HCT116 (cell line): ENCODE measurements around the gene DPP6. TPM values are rescaled to one million over a fixed set of nuclear protein-coding genes. Genes with fewer than 3 reads are reported as not detected.

Source experiments
- ATAC-seq: fragments of 200-7000 bp; cut with Tn5 transposase; 2 replicates; pipeline ENCODE4 v1.9.1; 2020; ENCODE audit warnings: mild to moderate bottlenecking, moderate library complexity
- BruUV-seq: library from RNA; stranded (reverse); fragments of 400-500 nt; replicated peaks from 2 replicates; lab custom pipeline; 2021; lab: Mats Ljungman, UMichigan
- CTCF ChIA-PET: fragments of 300-600 bp; sonication (Branson Sonifier 250); formaldehyde crosslinking; loops from one replicate; lab custom pipeline; 2021; ENCODE audit warnings: antibody characterized with exemption; lab: Charles Lee
- POLR2A ChIA-PET: fragments of 300-600, 350-600 bp; sonication (Branson Sonifier 250); formaldehyde crosslinking; loops from one replicate; lab custom pipeline; 2021; ENCODE audit warnings: antibody characterized with exemption; lab: Charles Lee
- RAD21 ChIA-PET, 2 experiments: fragments of 300-600 bp; sonication (Branson Sonifier 250); formaldehyde crosslinking; loops; one replicate each; lab custom pipeline; 2023; ENCODE audit warnings: low total read pairs in 2 of 2; ENCODE audit not compliant: uncharacterized antibody in 2 of 2, unreplicated experiment in 2 of 2, low non-redundant PET in 1 of 2; lab: Charles Lee
- DNase-seq: peaks from one replicate; pipeline ENCODE4 v3.0.0-alpha.2; 2010; ENCODE audit warnings: low read depth, low spot score
- H2AFZ ChIP-seq: fragments of 200-600 bp; shearing (Covaris generic), sonication (generic); 2 replicates; pipeline ENCODE4 v1.6.1; 2017; ENCODE audit warnings: low read depth, mixed run types, mixed read lengths, antibody characterized with exemption, low read length; ENCODE audit not compliant: poor library complexity, severe bottlenecking
- H3K27ac ChIP-seq: 2 replicates; pipeline ENCODE4 v1.5.1; 2012; ENCODE audit warnings: low read depth, low read length
- H3K27me3 ChIP-seq: fragments of 200-600 bp; sonication (generic); 2 replicates; pipeline ENCODE4 v1.6.1; 2016; ENCODE audit warnings: mixed run types, low read length, mixed read lengths; ENCODE audit not compliant: insufficient read depth
- H3K36me3 ChIP-seq, 2 experiments: fragments of 200-500 bp in 1 of 2; fragments of 200-600 bp in 1 of 2; sonication (Bioruptor generic) in 1 of 2; sonication (generic) in 1 of 2; 2 replicates each; pipeline versions ENCODE4 v1.5.1 to v1.6.1; 2014 to 2016; ENCODE audit warnings: low read length in 2 of 2, inconsistent platforms in 1 of 2, mixed read lengths in 1 of 2, mixed run types in 1 of 2; ENCODE audit not compliant: insufficient read depth in 2 of 2, control insufficient read depth in 1 of 2
- H3K4me1 ChIP-seq, 2 experiments: fragments of 200-600 bp in 1 of 2; sonication (generic) in 1 of 2; 2 replicates each; pipeline versions ENCODE4 v1.5.1 to v1.6.1; 2012 to 2017; ENCODE audit warnings: low read length in 2 of 2, inconsistent platforms in 1 of 2, mild to moderate bottlenecking in 1 of 2, mixed read lengths in 1 of 2, mixed run types in 1 of 2, moderate library complexity in 1 of 2; ENCODE audit not compliant: insufficient read depth in 2 of 2, control insufficient read depth in 1 of 2
- H3K4me2 ChIP-seq: fragments of 200-600 bp; sonication (generic); 2 replicates; pipeline ENCODE4 v1.6.1; 2017; ENCODE audit warnings: mixed run types, low read length, mixed read lengths
- H3K4me3 ChIP-seq, 2 experiments: fragments of 200-600 bp in 1 of 2; sonication (generic) in 1 of 2; replicated peaks in 1 of 2; 2 replicates each; pipeline ENCODE4 v1.5.1; 2011 to 2016; ENCODE audit warnings: low read length in 2 of 2, control low read depth in 1 of 2, low read depth in 1 of 2, mild to moderate bottlenecking in 1 of 2, mixed read lengths in 1 of 2, mixed run types in 1 of 2
- H3K79me2 ChIP-seq: fragments of 200-600 bp; sonication (generic); 2 replicates; pipeline ENCODE4 v1.6.1; 2017; ENCODE audit warnings: mild to moderate bottlenecking, mixed run types, low read length, moderate library complexity, mixed read lengths; ENCODE audit not compliant: insufficient read depth
- H3K9ac ChIP-seq: fragments of 200-600 bp; sonication (generic); 2 replicates; pipeline ENCODE4 v1.6.1; 2016; ENCODE audit warnings: low read length, mixed read lengths
- H3K9me2 ChIP-seq: fragments of 200-600 bp; sonication (generic), shearing (Covaris generic); 2 replicates; pipeline ENCODE4 v1.6.1; 2017; ENCODE audit warnings: mixed run types, mild to moderate bottlenecking, moderate library complexity; ENCODE audit not compliant: insufficient read depth
- H3K9me3 ChIP-seq, 2 experiments: fragments of 200-500 bp in 1 of 2; fragments of 200-600 bp in 1 of 2; sonication (Bioruptor generic) in 1 of 2; sonication (generic) in 1 of 2; 2 replicates each; pipeline ENCODE4 v1.6.1; 2014 to 2017; ENCODE audit warnings: low read length in 2 of 2, mixed read lengths in 2 of 2, inconsistent platforms in 1 of 2, low read depth in 1 of 2, mild to moderate bottlenecking in 1 of 2, mixed run types in 1 of 2, moderate library complexity in 1 of 2; ENCODE audit not compliant: control insufficient read depth in 1 of 2, insufficient read depth in 1 of 2
- H4K20me1 ChIP-seq: fragments of 200-600 bp; sonication (generic), shearing (Covaris generic); 2 replicates; pipeline ENCODE4 v1.6.1; 2017; ENCODE audit warnings: mixed run types, mild to moderate bottlenecking, moderate library complexity; ENCODE audit not compliant: insufficient read depth
- ATF3 ChIP-seq: IDR thresholded peaks from 2 replicates; pipeline ENCODE4 v1.6.1; 2012
- CBX3 ChIP-seq: IDR thresholded peaks from 2 replicates; pipeline ENCODE4 v1.6.1; 2012; ENCODE audit warnings: low read depth
- CEBPB ChIP-seq: IDR thresholded peaks from 2 replicates; pipeline ENCODE4 v1.6.1; 2012; ENCODE audit warnings: low read depth
- CTCF ChIP-seq, 3 experiments: fragments of 200-600 bp in 1 of 3; sonication (generic) in 1 of 3; IDR thresholded peaks in 2 of 3; conservative IDR thresholded peaks in 1 of 3; 2 replicates each; pipeline ENCODE4 v1.5.1; 2012 to 2017; ENCODE audit warnings: low read depth in 2 of 3, low read length in 2 of 3, antibody characterized with exemption in 1 of 3, borderline replicate concordance in 1 of 3, control low read depth in 1 of 3, mild to moderate bottlenecking in 1 of 3, mixed read lengths in 1 of 3, mixed run types in 1 of 3, moderate library complexity in 1 of 3; ENCODE audit not compliant: insufficient read depth in 1 of 3
- EGR1 ChIP-seq: IDR thresholded peaks from 2 replicates; pipeline ENCODE4 v1.6.1; 2012; ENCODE audit warnings: low read depth
- ELF1 ChIP-seq: IDR thresholded peaks from 2 replicates; pipeline ENCODE4 v1.6.1; 2012; ENCODE audit warnings: low read depth, borderline replicate concordance
- EZH2 ChIP-seq: fragments of 200-600 bp; sonication (generic); IDR thresholded peaks from 2 replicates; pipeline ENCODE4 v1.6.1; 2017; ENCODE audit warnings: antibody characterized with exemption, mixed run types
- EZH2phosphoT487 ChIP-seq: fragments of 200-600 bp; IDR thresholded peaks from 2 replicates; pipeline ENCODE4 v1.6.1; 2018; ENCODE audit warnings: antibody characterized with exemption, borderline replicate concordance
- MAX ChIP-seq: IDR thresholded peaks from 2 replicates; pipeline ENCODE4 v1.6.1; 2012
- POLR2A ChIP-seq: IDR thresholded peaks from 2 replicates; pipeline ENCODE4 v1.7.0; 2011; ENCODE audit warnings: borderline replicate concordance; ENCODE audit not compliant: insufficient read depth, insufficient read length; ENCODE audit errors: extremely low read depth
- POLR2AphosphoS5 ChIP-seq: IDR thresholded peaks from 2 replicates; pipeline ENCODE4 v1.6.1; 2011; ENCODE audit warnings: mild to moderate bottlenecking, low read depth, low read length, moderate library complexity
- RAD21 ChIP-seq: IDR thresholded peaks from 2 replicates; pipeline ENCODE4 v1.6.1; 2012; ENCODE audit warnings: low read depth, mild to moderate bottlenecking
- SIN3A ChIP-seq: IDR thresholded peaks from 2 replicates; pipeline ENCODE4 v1.6.1; 2012; ENCODE audit warnings: low read depth
- SP1 ChIP-seq: IDR thresholded peaks from 2 replicates; pipeline ENCODE4 v1.6.1; 2012; ENCODE audit warnings: low read depth
- TCF7L2 ChIP-seq: IDR thresholded peaks from 2 replicates; pipeline ENCODE4 v1.7.0; 2011; ENCODE audit warnings: borderline replicate concordance, inconsistent platforms; ENCODE audit not compliant: insufficient read depth, insufficient read length; ENCODE audit errors: extremely low read depth
- ZFX ChIP-seq: fragments of 450-650 bp; IDR thresholded peaks from 2 replicates; pipeline ENCODE4 v1.6.1; 2017
- ZNF274 ChIP-seq: fragments of 200-500 bp; sonication (Bioruptor generic); IDR thresholded peaks from 2 replicates; pipeline ENCODE4 v1.6.1; 2014; ENCODE audit warnings: mild to moderate bottlenecking, low read depth, low read length, inconsistent platforms
- intact Hi-C: fragments of 100-400 bp; cut with micrococcal nuclease; formaldehyde crosslinking; loops from 2 replicates; pipeline ENCODE4 v1.10.0; 2022
- total RNA-seq: library from RNA; stranded (reverse); gene quantifications from one replicate; pipeline ENCODE4 v1.2.1, GENCODE V29; 2021; ENCODE audit not compliant: unreplicated experiment

Gene DPP6
- total RNA-seq, 1 experiment from 2014 or later: not detected

- no peak for TF ChIP-seq CEBPB
- TF ChIP-seq ZFX: no peak
- Histone ChIP-seq H3K4me3 (no peak overlapping the region), H3K27ac (no peak overlapping the region), H3K36me3 (no peaks in the 10 kb centered on the region), H3K9me2 (no peaks in the 10 kb centered on the region), H3K9ac (no peak overlapping the region), H4K20me1 (no peaks in the 10 kb centered on the region), H3K79me2 (no peaks in the 10 kb centered on the region), H3K4me2 (no peak overlapping the region), H3K4me1 (no peaks in the 10 kb centered on the region), H3K27me3 (no peaks in the 10 kb centered on the region), H3K9me3 (peaks cover 0 to 2% of the 10 kb centered on the region in 2 experiments; a peak in 1 of 4 replicates), H2AFZ (no peak overlapping the region)
- no peak for ATAC-seq
- no TSS peak for BruUV-seq
- intact Hi-C loops: no loop called here
- no peak for DNase-seq
- ChIA-PET RAD21 (no interaction called here), POLR2A (no interaction called here), CTCF (no interaction called here)
Observed at GRCh38 chr7:154646126-154647013, 594.2 kb downstream of the DPP6 start.

GRCh38 chr7:154647625-154648024 is 595.4 kb downstream of the DPP6 start:
- BruUV-seq: no TSS peak
- H3K79me2 ChIP-seq: no peaks in the 10 kb centered on the region
- H3K9ac ChIP-seq: no peak overlapping the region
- H3K27ac ChIP-seq: no peak overlapping the region
- H4K20me1 ChIP-seq: no peaks in the 10 kb centered on the region
- DNase-seq (no peak), ATAC-seq (no peak)
- ChIA-PET POLR2A (no interaction called here), RAD21 (no interaction called here), CTCF (no interaction called here)
- no peak overlapping the region for H3K4me3 ChIP-seq
- H2AFZ ChIP-seq: no peak overlapping the region
- no peaks in the 10 kb centered on the region for H3K36me3 ChIP-seq
- no peaks in the 10 kb centered on the region for H3K4me1 ChIP-seq
- intact Hi-C loops: no loop called here
- peaks cover 0 to 2% of the 10 kb centered on the region in 2 experiments; a peak in 1 of 4 replicates for H3K9me3 ChIP-seq
- no peak overlapping the region for H3K4me2 ChIP-seq
- no peaks in the 10 kb centered on the region for H3K27me3 ChIP-seq
- no peaks in the 10 kb centered on the region for H3K9me2 ChIP-seq
- TF ChIP-seq ELF1: no peak
- TF ChIP-seq MAX: no peak
- TF ChIP-seq SIN3A: no peak
- no peak for TF ChIP-seq RAD21
- TF ChIP-seq POLR2A: no peak
- no peak for TF ChIP-seq ATF3
- no peak for TF ChIP-seq POLR2AphosphoS5
- TF ChIP-seq EZH2phosphoT487: no peak
- TF ChIP-seq CTCF (IDR thresholded peaks at IDR 0.05 in 2 of 3, conservative IDR thresholded peaks at IDR 0.05 in 1 of 3; ENCODE audit: borderline replicate concordance in 1 of 3, insufficient read depth in 1 of 3, low read depth in 2 of 3, low read length in 2 of 3): no peak
- no peak for TF ChIP-seq EZH2
- TF ChIP-seq SP1: no peak
- no peak for TF ChIP-seq ZNF274
- TF ChIP-seq EGR1: no peak
- no peak for TF ChIP-seq TCF7L2
- TF ChIP-seq CBX3: no peak
